NCI-H2107 treated with DMSO at 0.1 percent for 48 hours (cell line): Measurements from ENCODE around the gene NEK1.
"Not testable (repeated sequence)": the region's sequence is repeated elsewhere in the genome, so short reads cannot be mapped to it uniquely, and the experiment has no call there.

Source experiments
- DNase-seq: peaks from one replicate; lab custom pipeline; 2025; ENCODE audit not compliant: unreplicated experiment; lab: John Stamatoyannopoulos, UW

NEK1 gene

DNA sequence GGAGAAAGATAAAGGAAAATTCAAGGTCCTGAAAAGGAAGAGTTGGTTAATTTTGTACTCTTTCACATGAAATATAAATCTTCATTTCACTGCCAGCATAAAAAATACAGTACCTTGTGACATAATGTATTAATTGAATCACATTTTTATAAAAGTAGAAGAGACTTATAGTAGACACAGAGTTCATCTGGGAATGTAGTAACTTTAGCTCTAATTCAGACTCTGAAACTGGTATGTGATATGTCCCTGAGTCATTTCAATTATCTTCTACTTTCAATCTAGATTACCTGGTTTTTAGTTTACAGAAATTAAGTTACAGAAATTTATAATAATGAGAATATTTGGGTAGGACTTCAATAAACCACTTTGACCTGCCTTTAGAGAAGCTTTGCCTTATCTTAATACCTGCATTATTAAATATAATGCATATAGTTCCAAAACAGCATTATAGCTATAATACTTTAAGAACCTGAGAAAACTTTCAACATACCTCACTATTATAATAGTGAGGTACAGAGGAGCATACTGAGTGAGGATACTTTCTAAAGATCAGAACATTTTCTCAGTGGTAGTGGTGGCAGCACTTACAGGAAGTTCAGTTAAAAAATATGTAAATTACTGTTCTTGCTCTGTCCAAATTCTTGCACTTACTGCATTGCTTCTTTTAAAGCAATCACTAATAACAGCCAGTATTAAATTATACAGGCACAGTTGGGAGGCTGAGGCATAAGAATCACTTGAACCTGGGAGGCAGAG is 11.2 kb downstream of the NEK1 start:
- DNase-seq, result no peak

DNA sequence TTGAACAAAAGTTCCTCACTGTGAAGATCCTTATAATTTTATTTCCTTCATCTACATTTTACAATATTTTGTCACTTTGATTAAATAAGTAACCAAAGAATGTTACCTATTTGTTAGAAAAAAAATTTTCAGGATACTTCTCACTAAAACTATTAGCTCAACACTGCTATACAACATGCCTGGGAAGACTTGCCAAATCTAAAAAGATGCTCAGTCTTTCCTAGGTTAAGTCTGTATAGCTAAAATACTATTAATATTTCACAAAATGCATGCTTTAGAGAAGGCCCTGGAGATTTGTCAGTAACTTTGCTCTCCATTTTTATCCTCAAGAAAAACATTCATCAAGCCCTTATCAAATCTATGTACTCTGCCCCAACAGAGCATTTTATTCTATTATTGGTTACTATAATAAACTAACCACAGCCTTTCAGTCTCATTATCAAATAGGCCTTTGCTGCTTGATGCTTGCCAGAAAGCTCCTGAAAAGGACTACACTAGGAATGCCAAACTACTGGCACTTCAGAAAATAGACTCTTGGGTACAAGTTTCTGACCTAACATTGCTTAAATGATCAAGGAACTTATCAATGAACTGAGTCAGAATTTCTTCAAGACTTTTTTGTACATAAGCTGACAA is 17.7 kb downstream of the NEK1 start:
- DNase-seq, result no peak

DNA sequence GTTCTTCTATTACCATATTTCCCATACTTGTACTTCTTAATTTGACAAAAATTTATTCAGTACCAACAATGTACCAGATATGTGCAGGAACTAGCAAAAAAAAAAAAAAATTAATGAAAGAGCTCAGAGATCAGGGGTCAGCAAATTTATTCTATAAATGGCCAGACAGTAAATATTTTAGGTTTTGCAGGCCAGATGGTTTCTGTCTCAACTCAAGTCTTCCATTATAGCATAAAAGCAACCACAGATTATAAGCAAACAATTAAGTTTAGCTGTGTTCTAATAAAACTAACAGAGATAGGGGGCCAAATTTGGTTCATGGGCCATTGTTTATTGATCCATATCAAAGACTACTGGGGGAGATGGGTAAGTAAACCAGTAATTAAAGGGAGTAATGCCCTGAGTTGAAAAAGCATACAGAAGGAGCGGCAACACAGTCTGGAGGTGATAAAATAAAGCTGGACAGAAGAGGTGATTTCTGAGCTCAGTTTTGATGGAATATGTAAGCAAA is 19.3 kb downstream of the NEK1 start:
- DNase-seq, result no peak

DNA sequence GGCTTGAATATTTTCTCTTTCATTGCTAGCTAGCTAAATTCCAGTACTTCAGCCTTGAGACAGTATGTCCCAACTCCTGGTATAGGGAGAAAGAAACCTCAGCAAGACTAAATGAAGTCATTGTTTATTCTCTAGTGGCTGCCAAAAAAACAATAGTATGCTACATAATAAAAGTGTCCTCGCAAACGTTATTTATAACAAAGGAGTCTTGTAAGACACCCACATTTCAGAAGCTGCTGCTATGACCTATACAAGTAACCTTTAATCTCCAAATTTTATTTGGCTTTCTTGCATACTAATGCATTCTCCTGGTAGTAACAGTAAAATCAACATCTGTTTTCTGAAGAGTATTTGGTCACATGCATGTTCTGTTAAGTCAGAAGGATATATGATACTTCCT is 28.8 kb downstream of the NEK1 start:
- no peak for DNase-seq

DNA sequence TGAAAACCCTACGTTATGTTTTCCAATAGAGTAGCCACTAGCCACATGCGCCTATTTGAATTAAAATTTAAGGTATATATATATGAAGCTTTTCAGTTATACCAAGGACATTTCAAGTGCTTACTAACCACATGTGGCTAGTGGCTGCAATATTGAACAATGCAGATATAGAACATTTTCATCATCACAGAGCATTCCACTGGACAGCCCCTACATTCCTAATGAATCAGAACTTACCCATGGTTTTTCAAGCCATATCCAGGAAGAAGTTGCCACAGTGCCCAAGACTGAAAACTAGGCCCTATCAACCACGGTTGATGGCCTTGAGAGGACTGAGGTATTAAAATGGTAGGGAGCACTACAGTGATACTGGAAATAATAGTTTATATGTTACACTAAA is 29.7 kb downstream of the NEK1 start:
- no peak for DNase-seq

DNA sequence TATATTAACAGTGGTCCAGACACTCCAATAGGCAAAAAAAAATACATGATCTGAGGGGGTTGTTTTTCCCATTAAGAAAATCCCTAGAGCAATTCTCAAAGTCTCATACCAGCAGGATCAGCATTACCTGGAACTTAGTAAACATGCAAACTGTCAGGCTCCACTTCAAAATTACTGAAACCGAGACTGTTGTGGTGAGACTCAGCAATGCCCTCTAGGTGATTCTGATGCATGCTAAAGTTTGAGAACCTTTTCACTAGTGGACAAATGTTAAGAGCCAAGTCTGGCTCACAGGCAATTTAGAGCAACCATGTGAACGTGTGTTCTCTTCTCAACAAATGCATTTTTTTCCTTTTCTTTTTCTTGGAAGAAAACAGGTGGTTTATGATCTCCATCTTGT is 30.2 kb downstream of the NEK1 start:
- DNase-seq, result no peak

DNA sequence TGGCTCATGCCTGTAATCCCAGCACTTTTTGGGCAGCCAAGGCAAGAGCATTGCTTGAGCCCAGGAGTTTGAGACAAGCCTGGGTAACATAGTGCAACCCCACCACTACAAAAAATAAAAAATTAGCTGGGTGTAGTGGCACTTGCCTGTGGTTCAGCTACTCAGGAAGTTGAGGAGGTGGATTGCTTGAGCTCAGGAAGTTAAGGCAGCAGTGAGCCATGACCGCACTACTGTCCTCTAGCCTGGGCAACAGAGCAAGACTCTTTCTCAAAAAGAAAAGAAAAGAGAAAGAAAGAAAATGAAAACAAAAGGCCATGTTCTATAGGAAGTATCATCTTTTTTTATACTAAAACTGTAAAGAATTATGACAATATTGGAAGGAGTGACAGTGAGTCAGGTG is 38.5 kb downstream of the NEK1 start:
- DNase-seq, result no peak

DNA sequence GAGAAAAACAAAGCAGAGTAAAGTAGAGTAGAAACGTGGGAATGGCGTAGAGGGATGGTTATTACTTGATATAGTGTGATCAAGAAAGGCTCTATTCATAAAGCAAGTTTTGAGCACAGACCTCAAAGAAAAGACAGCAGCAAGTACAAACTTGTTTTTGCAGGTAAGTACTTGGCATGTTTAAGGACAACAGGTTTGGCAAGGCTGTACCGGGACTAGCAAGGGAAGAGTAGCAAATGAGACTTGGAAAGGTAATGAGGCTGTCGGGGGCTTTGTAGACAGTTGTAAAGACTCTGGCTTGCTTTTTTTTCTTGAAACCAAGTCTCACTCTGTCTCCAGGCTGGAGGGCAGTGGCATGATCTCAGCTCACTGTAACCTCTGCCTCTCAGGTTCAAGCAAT is 40.9 kb downstream of the NEK1 start:
- no peak for DNase-seq

DNA sequence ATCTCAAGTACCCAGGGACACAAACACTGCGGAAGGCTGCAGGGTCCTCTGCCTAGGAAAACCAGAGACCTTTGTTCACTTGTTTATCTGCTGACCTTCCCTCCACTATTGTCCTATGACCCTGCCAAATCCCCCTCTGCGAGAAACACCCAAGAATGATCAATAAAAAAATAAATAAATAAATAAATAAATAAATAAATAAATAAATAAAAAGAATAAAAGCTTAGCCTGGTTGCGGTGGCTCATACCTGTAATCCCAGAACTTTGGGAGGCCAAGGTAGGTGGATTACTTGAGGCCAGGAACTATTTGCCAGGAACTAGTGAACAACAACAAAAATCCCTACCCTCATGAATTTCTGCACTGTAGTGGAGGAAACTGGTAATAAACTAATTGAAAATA is 41.4 kb downstream of the NEK1 start:
- DNase-seq, result not testable (repeated sequence)

DNA sequence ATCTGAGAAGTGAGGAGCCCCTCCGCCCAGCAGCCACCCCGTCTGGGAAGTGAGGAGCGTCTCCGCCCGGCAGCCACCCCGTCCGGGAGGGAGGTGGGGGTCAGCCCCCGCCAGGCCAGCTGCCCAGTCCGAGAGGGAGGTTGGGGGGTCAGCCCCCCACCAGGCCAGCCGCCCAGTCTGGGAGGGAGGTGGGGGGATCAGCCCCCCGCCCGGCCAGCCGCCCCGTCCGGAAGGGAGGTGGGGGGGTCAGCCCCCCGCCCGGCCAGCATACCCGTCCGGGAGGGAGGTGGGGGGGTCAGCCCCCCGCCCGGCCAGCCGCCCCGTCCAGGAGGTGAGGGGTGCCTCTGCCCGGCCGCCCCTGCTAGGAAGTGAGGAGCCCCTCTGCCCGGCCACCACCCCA is 42.1 kb downstream of the NEK1 start:
- not testable (repeated sequence) for DNase-seq

DNA sequence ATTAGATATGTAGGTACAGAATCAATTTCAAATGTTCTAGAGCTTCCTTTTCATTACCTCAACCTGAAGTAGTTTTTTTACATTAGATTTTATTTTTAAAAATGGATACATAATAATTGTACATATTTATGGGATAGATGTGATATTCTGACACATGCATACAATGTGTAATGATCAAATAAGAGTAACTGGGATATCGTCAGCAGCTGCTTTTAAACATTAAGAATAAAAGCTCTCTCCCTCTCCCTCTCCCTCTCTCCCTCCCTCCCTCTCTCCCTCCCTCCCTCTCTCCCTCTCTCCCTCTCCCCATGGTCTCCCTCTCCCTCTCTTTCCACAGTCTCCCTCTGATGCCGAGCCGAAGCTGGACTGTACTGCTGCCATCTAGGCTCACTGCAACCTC is 43.2 kb downstream of the NEK1 start:
- DNase-seq, result not testable (repeated sequence)

DNA sequence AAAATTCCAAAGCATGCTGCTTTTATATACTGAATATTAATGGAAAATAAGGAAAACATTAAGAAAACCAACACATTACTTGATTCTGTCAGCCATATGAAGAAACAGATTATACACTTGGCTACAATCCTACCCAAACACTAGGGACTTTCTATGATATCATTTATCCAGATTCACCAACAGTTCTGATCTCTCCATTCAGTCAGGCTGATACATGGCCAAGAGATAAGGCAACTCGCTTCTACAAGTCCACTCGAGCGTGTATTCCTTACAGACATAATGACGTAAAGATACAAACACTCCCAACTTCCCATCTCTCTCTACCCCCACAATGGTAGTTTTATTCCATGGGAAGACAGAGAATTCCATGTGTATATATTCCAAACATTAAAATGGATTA is 44.5 kb downstream of the NEK1 start:
- DNase-seq, result no peak

DNA sequence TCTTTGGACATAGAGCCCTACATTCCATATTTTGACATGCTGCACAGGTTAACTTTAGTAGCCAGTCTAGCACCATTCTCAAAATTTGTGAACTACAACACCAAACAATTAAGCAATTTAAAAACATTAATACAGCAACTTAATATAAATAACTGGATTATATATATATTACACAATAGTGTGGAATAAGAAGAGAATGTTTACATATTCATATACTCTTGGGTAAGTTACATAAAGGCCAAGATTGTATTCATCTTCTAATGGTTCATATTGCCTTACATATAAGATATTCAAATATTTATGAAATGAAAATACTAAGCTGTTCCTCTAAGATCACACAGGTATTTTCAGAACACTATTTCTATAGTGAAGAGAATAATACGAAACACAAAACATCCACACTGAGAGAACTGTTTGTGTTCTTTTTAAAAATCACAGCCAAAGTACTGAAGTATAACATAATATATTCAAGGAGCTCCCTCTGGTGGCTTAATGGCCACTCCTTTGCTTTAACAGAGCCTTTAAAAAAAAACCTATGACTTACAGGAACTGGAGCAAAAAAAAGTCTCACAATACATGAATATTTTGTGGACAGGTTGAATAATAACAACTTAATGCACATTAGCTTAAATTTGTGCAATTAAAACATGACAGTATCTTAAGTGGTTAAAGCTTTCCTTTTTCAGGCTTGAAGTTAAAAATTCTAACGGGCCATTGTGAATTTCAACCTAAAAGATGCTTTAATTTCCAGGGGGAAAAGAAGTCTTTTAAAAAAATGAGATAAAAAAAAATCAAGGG is 46.2 kb downstream of the NEK1 start:
- peak; percentile 23 for DNase-seq

DNA sequence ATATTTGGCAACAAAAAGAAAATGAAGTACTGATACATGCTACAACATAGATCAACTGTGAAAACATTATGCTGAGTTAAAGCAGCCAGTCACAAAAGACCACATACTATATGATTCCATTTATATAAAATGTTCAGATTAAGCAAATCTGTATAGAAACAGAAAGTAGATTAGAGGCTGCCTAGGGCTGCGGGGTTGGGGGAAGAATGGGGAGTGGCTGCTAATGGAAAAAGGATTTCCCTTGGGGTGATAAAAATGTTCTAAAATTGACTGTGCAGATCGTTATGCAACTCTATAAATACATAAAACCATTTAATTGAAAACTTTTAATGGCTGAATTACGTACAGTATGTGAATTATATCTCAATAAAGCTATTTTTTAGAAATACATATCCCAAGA is 46.8 kb downstream of the NEK1 start:
- DNase-seq, result no peak

DNA sequence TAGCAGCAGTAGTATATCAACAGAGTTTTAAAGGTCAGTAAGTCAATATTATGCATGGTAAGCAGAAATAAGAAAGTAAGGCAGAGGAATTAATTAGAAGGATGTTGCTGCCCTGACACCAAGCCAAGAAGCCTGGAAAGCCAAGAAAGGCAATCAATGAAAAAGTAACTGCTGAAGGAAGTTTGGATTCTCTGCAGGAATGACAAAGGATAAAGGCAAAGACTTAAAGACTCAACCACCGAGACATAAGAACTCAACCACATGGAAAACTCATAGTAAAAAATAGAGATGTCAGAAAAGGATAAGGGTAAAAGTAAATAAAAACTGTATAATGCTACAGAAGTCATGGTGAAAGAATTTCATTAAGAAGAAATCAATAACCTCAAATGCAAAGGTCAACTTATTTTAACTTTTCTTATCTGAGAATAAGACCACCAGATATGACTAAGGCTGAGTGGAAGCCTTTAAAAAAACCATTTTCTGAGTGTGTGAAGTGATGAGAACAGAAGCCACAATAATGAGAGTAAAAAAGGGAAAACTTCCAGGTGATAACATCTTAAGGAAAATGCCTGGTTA is 55.2 kb downstream of the NEK1 start:
- no peak for DNase-seq

DNA sequence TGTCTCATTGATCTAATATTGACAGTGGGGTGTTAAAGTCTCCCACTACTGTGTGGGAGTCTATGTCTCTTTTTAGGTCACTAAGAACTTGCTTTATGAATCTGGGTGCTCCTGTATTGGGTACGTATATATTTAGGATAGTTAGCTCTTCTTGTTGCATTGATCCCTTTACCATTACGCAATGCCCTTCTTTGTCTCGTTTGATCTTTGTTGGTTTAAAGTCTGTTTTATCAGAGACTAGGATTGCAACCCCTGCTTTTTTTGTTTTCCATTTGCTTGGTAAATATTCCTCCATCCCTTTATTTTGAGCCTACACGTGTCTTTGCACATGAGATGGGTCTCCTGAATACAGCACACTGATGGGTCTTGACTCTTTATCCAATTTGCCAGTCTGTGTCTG is 65.8 kb downstream of the NEK1 start:
- DNase-seq, result not testable (repeated sequence)

DNA sequence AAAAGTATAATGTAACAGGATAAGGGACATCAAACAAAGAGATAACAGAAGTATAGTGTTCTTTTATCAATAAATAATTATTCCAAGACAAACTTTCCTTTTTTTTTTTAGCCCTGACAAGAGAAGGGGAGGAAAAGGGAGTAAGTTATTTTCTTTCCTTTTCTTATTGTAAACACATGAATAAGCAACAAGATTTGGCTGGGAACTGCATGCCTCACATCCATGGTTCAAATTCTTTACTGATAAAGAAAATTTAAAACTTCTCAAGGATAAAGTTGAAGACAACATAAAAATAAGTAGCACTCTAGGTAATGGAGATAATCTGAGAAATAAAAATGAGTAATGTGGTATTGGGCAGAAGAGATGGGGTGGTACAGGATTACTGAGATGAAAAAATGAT is 71.6 kb downstream of the NEK1 start:
- no peak for DNase-seq

DNA sequence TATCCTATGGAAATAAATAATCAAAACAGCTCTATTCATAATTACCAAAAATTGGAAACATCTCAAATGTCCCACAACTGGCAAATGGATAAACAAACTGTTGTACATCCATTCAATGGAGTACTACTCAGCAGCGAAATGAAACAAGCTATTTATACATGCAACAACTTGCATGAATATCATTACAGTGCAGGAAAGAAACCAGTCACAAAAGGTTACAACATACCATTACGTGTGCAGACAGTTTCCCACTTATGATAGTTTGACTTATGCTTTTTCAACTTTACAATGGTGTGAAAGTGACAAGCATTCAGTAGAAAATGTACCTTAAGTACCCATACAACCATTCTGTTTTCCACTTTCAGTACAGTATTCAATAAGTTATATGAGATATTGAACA is 82.3 kb downstream of the NEK1 start:
- DNase-seq, result no peak

DNA sequence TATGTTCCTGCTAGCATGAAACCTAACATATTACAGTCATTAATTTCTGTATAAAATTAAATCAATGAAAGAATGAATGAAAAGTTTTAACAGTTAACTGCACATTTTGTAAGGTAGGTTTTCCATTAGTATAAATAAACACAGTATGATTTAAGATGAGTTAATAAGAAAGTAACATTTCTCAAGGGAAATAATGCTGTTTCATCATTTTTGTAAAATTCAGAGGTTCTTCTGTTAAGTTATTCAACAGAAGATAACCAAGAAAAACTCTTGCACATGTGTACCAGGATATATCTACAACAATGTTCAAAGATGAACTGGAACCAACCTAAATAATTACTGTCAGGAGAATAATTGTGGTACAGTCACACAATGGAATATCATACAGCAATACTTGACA is 88.6 kb downstream of the NEK1 start:
- DNase-seq, result no peak

DNA sequence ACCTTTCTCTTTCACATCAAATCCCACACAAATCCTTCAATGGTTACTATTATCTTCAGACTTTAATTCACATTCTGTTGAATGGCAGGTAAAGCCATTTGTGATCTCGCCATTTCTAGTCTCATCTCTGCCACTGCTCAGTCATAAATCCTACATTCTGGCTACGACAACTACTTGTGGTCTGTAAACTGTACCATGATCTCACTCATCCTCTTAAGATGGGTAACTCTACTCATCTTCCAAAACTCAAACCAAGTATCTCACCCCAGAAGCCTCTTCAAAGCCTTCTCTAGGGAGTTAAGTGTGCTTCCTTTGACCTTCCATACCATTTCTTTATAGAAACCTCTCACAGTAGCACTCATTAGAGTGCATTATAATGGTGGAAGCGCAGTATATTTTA is 101.8 kb downstream of the NEK1 start:
- DNase-seq, result no peak

DNA sequence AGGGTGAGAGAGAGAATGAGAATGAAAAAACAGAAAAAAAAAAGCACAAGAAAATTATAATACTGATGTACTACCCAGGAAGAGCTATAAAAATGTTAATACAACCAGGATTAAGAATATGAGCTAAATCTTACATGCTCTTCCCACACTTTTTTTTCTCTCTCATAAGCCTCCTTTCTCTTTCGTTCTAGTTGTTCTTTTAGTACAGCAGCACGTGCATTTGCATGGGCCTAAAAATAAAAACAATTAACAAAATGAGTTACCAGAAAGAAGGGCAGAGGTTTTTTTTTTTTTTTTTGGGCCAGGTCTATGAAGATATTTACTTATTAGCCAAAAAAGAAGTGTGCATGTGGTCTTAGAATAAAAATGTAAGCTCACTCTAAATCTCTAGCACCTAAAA is 105.5 kb downstream of the NEK1 start:
- no peak for DNase-seq

DNA sequence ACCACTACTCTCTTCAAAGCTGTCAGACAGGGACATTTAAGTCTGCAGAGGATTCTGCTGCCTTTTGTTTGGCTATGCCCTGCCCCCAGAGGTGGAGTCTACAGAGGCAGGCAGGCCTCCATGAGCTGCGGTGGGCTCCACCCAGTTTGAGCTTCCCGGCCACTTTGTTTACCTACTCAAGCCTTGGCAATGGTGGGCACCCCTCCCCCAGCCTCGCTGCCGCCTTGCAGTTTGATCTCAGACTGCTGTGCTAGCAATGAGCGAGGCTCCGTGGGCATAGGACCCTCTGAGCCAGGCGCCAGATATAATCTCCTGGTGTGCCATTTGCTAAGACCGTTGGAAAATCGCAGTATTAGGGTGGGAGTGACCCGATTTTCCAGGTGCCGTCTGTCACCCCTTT is 112.5 kb downstream of the NEK1 start:
- DNase-seq, result not testable (repeated sequence)
